AG04450 (cell line): Measurements from ENCODE around the gene NKAIN4. TPM values are rescaled to one million over a fixed set of nuclear protein-coding genes. Genes with fewer than 3 reads are reported as not detected.

Experiments used
- CTCF ChIA-PET: fragments of 300-600, 350-600 bp; formaldehyde crosslinking; extraction: SDS; loops from one replicate; lab custom pipeline; 2022; ENCODE audit warnings: antibody characterized with exemption, inconsistent platforms; lab: Charles Lee
- POLR2A ChIA-PET: fragments of 350-600 bp; formaldehyde crosslinking; extraction: SDS; loops from one replicate; lab custom pipeline; 2021; ENCODE audit warnings: antibody characterized with exemption, inconsistent platforms; lab: Yijun Ruan, JAX
- DNase-seq: peaks from one replicate; pipeline ENCODE4 v3.0.0-alpha.2; 2011; ENCODE audit warnings: low read depth, low spot score
- H3K27ac ChIP-seq: one replicate; pipeline ENCODE4 v1.5.1; 2012; ENCODE audit warnings: low read depth, low read length, control low read depth
- H3K27me3 ChIP-seq: one replicate; pipeline ENCODE4 v1.6.0; 2012; ENCODE audit warnings: low read length; ENCODE audit not compliant: control insufficient read depth, insufficient read depth
- H3K4me3 ChIP-seq: 2 replicates; pipeline ENCODE4 v1.5.1; 2011; ENCODE audit warnings: mild to moderate bottlenecking, low read depth, low read length, control low read depth
- H3K9me3 ChIP-seq: 2 replicates; pipeline ENCODE4 v1.5.1; 2012; ENCODE audit warnings: low read length; ENCODE audit not compliant: control insufficient read depth, insufficient read depth
- polyA plus RNA-seq: library from polyadenylated mRNA; depleted of rRNA; stranded (reverse); fragments of >200 nt; gene quantifications from 2 replicates; pipeline ENCODE4 v1.2.3, GENCODE V29; 2011
- TF ChIP-seq, protein P1 (sequence below): IDR thresholded peaks from 2 replicates; pipeline ENCODE4 v1.5.1; 2011; ENCODE audit warnings: low read depth, low read length, control low read depth, inconsistent platforms

The NKAIN4 gene
- polyA plus RNA-seq, 1 experiment: not detected

DNA sequence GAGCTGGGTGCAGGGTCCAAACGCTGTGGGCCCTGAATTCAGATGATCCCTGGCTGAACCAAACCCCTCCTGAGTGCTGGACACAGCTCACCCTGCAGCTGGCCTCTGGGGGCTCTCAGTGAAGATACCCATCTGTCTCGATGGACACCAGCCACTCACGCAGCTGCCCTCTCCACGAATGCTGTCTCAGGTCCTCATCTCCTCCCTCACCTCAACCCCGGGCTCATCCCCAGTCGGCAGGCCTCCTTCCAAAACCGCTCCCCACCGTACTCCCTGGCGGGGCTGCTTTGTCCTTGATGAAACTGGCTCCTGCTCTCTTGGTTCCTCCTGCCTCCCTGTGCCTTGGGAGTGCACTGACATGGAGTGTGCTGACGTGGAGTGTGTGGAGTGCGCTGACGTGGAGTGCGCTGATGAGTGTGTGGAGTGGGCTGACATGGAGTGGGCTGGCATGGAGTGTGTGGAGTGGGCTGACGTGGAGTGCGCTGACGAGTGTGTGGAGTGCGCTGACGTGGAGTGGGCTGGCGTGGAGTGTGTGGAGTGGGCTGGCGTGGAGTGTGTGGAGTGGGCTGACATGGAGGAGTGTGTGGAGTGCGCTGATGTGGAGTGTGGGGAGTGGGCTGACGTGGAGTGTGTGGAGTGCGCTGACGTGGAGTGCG, 34.3 kb downstream of the NKAIN4 start:
- no peak for DNase-seq
- TF ChIP-seq, protein P1, sequence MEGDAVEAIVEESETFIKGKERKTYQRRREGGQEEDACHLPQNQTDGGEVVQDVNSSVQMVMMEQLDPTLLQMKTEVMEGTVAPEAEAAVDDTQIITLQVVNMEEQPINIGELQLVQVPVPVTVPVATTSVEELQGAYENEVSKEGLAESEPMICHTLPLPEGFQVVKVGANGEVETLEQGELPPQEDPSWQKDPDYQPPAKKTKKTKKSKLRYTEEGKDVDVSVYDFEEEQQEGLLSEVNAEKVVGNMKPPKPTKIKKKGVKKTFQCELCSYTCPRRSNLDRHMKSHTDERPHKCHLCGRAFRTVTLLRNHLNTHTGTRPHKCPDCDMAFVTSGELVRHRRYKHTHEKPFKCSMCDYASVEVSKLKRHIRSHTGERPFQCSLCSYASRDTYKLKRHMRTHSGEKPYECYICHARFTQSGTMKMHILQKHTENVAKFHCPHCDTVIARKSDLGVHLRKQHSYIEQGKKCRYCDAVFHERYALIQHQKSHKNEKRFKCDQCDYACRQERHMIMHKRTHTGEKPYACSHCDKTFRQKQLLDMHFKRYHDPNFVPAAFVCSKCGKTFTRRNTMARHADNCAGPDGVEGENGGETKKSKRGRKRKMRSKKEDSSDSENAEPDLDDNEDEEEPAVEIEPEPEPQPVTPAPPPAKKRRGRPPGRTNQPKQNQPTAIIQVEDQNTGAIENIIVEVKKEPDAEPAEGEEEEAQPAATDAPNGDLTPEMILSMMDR: no peak
- Histone ChIP-seq H3K4me3 (no peak overlapping the region), H3K27ac (no peak overlapping the region), H3K27me3 (peaks cover 22% of the 10 kb centered on the region), H3K9me3 (no peaks in the 10 kb centered on the region)
- ChIA-PET CTCF (interaction anchor here (0.8 kb wide), 1 partner anchor 11 kb away, joined by 3 read pairs; no protein-coding TSS in a partner anchor), POLR2A (no interaction called here)

GRCh38 chr20:63219447-63219821, 34.8 kb downstream of the NKAIN4 start:
- TF ChIP-seq, protein P1: no peak
- DNase-seq: no peak
- Histone ChIP-seq H3K9me3 (no peaks in the 10 kb centered on the region), H3K27ac (no peak overlapping the region), H3K4me3 (no peak overlapping the region), H3K27me3 (peaks cover 22% of the 10 kb centered on the region)
- CTCF ChIA-PET: interaction anchor here (1.0 kb wide), 1 partner anchor 164 kb away, joined by 3 read pairs; no protein-coding TSS in a partner anchor
- POLR2A ChIA-PET: no interaction called here

GRCh38 chr20:63218701-63219446, 35.4 kb downstream of the NKAIN4 start:
- ChIA-PET POLR2A (interaction anchor here (0.7 kb wide), 1 partner anchor 395 kb away, joined by 3 read pairs; no protein-coding TSS in a partner anchor), CTCF (interaction anchor here (1.0 kb wide), 1 partner anchor 164 kb away, joined by 3 read pairs; no protein-coding TSS in a partner anchor)
- H3K27me3 ChIP-seq: peaks cover 22% of the 10 kb centered on the region
- no peak overlapping the region for H3K27ac ChIP-seq
- H3K4me3 ChIP-seq: no peak overlapping the region
- no peaks in the 10 kb centered on the region for H3K9me3 ChIP-seq
- DNase-seq: no peak
- TF ChIP-seq, protein P1: no peak

GRCh38 chr20:63217706-63218105, 36.6 kb downstream of the NKAIN4 start:
- DNase-seq: no peak
- no peak overlapping the region for H3K27ac ChIP-seq
- ChIA-PET POLR2A (no interaction called here), CTCF (no interaction called here)
- TF ChIP-seq, protein P1: no peak
- peaks cover 21% of the 10 kb centered on the region for H3K27me3 ChIP-seq
- no peaks in the 10 kb centered on the region for H3K9me3 ChIP-seq
- no peak overlapping the region for H3K4me3 ChIP-seq
